Hematopoietic multipotent progenitor cell treated with erythropoietin and hydrocortisone succinate and interleukin-3 and kit ligand, for 17 days (in vitro differentiated cells): ENCODE results near the gene COL4A2.

Source experiments
- DNase-seq: peaks from one replicate; pipeline ENCODE4 v3.0.0-alpha.2; 2015; ENCODE audit warnings: low spot score

The COL4A2 gene

GRCh38 chr13:110290153-110290552, 16.9 kb upstream of the COL4A2 start:
- no peak for DNase-seq

DNA sequence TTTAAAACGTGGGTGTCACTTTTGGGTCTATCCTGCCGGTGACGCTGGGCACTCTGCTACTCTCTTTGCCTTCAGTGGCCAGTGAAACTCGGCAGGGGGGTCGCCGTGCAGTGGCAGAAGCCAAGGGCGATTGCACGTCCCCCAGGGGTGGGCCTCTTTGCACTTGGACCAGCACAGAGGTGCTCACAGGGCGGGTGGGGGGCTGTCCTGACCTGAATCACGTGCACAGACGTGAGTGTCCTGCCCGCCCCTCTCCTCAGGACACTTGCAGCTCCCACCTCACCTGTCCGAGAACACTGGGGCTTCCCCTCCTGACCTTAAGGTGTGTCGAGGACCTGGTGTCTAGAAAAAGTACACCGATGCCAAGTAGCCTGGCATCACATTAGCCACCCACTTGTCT, 16.3 kb upstream of the COL4A2 start:
- no peak for DNase-seq

DNA sequence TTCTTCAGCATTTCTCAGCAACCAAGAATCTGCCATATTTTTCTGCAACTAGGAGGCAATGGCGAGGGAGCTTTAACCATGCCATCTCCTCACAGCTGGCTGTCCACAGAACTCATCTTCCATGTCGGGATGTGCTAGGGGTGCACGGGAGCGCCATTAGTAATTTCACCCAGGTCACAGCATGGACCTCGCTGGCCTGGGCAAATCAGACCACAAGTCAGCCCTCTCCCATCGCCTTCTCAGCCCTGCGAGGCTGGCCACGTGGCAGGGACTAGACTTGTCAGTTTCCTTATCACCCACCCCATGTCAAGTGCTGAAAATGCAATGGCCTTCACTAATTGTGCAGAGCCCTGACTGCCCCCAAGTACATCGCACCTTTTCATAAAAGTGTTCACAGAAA, 15.8 kb upstream of the COL4A2 start:
- DNase-seq, result no peak

- DNase-seq, result no peak
These were observed 14.0 kb upstream of the COL4A2 start for GRCh38 chr13:110293037-110293436.

- no peak for DNase-seq
These were observed 13.4 kb upstream of the COL4A2 start for GRCh38 chr13:110293649-110294048.

DNA sequence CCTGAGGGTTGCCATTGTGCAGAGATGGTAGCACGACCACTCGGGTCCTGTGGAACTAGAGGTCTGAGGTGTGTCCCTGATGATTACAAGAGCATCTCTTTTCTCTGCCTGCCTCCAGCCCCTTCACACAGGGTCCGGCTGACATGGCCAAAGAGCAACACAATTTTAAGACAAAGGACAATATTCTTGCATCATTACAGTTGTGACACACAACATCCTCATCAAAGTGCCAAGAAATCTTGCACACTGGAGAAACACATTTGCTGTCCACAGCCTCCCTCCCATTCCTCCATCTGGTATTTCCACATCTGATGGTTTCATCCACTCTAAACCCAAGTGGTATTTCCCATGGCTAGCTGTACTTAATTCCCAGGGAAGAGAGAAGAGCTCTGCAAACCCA, 12.9 kb upstream of the COL4A2 start:
- DNase-seq, result no peak

GRCh38 chr13:110294622-110295021, 12.5 kb upstream of the COL4A2 start:
- DNase-seq, result no peak

GRCh38 chr13:110297011-110297410, 10.1 kb upstream of the COL4A2 start:
- DNase-seq, result no peak

- DNase-seq, result no peak
These were observed 9.1 kb upstream of the COL4A2 start for GRCh38 chr13:110297766-110298504.

- DNase-seq, result no peak
These were observed 8.4 kb upstream of the COL4A2 start for GRCh38 chr13:110298505-110299282.

DNA sequence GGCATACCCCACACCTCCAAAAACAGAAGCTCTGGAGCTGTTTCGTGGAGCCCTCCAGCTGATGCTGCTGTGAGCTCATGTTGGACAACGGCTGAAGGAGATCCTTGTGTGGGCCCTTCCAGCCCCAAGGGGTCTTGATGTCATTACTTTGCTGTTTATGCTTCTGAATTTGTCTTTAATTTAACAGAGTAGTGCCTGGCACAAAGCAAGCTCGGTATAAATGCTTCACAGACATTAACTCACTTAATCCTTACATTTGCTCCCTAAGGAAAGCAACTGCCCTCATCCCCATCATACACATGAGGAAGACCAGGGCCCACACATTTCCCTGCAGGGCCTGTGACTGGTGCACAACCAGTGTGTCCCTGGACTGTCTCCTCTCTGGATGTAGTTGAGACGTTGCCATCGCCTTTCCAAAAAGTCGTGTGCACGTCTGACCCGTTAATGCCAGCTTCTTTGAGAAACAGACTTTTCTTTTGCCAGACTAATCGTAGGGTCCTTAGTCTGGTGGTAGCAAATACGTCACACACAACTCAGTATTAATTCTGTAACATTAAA, 7.7 kb upstream of the COL4A2 start:
- DNase-seq, result no peak

DNA sequence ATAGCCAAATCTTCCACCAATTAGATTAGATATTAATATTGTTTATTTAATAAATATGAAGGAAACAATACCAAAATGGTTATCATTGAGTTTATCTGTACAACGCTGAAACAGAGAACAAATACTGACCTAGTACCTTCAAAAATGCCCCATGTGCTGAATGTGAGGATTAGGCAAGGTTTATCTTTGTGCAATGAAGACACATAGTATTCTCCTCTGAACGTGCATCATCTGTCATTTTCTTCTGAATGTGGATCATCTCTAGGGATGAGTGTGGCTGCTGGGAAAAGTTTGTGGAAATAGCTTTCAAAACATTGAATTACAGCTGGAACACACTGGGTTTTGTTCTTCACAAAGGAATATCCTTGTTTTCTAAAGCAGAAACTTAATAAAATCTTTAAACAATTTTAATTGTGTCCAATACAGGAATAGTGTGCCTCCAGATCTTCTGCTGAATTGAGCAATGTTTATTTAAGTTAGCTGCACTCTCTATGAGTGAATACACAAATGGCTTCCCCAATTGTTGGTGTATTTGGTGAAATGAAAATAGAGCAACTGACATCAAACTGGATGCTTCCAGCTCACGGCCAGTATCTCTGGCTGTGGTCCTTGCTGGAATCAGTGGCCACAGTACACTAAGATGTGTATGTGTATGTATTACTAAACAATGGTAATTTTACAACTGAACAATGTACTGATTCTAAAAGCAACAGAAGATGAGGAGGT, 6.8 kb upstream of the COL4A2 start:
- no peak for DNase-seq

- DNase-seq, result no peak
These were observed 6.0 kb upstream of the COL4A2 start for GRCh38 chr13:110301083-110301482.

- no peak for DNase-seq
These were observed 5.2 kb upstream of the COL4A2 start for GRCh38 chr13:110301606-110302553.

GRCh38 chr13:110302997-110303396, 4.1 kb upstream of the COL4A2 start:
- no peak for DNase-seq

DNA sequence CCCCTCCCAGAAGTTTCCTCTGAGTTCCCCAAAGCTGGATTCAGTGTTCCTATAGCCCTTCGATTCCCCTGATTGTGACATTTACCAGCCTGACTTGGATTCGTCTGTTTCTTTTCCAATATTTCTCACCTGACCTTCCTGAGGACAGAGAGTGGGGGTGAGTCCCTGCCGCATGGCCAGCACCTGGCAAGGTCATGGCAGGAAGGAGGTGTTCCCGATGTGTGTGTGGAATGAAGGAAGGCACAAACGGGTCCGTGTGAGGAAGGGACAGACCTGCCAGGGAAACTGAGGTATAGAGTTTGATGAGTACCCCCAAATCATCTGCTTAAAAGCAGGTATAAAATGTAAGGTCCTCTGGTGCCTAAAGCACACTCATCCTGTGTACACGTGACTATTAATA, 3.4 kb upstream of the COL4A2 start:
- no peak for DNase-seq

DNA sequence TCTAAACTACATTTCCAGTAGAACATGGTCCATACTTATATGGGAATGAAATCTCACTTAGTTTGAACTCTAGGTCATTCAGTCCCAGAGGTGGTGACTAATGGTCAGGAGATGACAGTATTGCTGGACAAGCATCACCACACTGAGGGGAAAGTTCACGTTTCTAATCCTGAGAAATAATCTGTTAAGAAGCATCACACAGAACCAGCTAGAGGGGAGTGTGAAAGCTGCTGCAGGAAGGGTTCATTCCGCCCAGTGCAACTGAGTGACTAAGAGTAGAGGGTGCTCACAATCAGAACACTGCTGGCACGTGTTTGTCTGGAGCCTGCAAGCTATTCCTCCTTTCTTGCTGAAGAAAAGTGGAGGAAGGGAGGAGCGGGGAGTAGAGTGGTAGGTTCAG, 2.8 kb upstream of the COL4A2 start:
- DNase-seq, result no peak

DNA sequence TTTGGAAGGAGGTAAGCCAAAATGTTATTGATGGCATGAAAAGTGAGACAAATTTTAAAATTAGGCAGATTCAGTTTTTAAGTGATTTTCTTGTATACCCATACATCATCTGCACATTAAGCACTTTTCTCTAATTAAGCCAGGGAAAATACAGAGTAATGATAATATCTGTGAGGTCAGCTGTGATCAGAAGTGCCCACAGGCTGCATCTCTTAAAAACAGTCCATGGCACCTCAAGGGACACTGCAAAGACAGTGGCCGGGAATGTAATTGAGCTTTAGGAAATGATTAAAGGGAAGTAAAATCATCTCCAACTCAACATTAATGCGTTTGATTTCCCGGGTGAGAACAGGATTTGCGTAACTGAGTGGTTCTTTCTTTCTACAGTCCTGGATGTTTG, 2.1 kb upstream of the COL4A2 start:
- no peak for DNase-seq

DNA sequence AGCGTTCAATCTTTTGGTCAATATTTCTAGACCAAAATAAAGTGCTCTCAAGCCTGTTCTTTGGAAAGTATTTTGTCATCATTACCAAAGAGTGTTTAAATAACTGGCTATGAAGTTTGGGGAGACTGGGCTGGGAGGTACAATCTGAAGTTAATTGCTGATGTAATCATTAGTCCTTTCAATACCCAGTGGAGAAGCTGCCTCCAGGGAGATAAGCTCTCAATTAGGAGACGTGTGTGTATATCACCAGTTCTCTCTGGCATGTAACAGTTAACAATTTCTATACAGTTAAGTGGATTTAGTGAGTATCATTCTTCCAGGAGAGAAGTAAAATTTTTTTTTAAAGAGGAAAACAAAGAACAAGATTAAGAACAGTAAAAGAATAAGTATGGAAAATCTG, 1.5 kb upstream of the COL4A2 start:
- no peak for DNase-seq

GRCh38 chr13:110305949-110306339, 1.1 kb upstream of the COL4A2 start:
- no peak for DNase-seq

DNA sequence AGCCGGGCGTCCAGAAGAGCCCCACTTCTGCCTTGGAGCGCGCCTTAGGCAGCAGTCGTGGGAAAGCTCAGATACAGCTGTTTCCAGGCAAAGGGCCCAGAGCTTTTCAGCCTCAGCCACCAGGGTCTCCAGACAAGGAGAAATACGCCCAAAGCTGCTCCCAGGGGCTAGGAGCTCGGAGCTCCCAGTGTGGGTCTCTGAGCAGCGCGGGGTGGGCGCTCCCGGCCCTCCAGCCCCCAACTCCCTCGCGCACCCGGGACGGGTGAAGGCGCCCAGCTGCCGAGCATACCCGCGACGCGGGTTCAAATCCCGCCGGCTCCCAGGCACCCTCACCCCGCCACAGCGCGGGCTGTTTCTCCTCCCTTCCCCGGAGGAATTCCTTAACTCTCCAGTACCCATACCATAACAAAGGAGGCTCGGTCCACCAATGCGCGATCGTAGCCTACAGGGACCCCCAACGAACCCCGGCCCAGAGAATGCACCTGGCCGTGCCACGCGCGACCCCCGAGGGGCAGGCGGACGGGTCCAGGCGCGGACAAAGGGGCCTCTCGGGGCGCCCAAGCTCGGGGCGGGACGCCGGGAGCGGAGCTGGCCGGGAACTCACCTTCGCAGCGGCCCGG, 634 bp upstream of the COL4A2 start:
- no peak for DNase-seq
